Articular chondrocyte of knee joint (primary cell): ENCODE data around the gene SEMA5A. TPM values are rescaled to one million over a fixed set of nuclear protein-coding genes. Genes with fewer than 3 reads are reported as not detected.

ENCODE experiments used
- small RNA-seq: library from RNA; depleted of rRNA; stranded (forward); fragments of <200 nt; gene quantifications from one replicate; pipeline ENCODE3, GENCODE V24; 2012
- total RNA-seq: library from RNA; depleted of rRNA; stranded (reverse); fragments of >200 nt; gene quantifications from 2 replicates; pipeline ENCODE4 v1.2.3, GENCODE V29; 2012

The SEMA5A gene, protein sequence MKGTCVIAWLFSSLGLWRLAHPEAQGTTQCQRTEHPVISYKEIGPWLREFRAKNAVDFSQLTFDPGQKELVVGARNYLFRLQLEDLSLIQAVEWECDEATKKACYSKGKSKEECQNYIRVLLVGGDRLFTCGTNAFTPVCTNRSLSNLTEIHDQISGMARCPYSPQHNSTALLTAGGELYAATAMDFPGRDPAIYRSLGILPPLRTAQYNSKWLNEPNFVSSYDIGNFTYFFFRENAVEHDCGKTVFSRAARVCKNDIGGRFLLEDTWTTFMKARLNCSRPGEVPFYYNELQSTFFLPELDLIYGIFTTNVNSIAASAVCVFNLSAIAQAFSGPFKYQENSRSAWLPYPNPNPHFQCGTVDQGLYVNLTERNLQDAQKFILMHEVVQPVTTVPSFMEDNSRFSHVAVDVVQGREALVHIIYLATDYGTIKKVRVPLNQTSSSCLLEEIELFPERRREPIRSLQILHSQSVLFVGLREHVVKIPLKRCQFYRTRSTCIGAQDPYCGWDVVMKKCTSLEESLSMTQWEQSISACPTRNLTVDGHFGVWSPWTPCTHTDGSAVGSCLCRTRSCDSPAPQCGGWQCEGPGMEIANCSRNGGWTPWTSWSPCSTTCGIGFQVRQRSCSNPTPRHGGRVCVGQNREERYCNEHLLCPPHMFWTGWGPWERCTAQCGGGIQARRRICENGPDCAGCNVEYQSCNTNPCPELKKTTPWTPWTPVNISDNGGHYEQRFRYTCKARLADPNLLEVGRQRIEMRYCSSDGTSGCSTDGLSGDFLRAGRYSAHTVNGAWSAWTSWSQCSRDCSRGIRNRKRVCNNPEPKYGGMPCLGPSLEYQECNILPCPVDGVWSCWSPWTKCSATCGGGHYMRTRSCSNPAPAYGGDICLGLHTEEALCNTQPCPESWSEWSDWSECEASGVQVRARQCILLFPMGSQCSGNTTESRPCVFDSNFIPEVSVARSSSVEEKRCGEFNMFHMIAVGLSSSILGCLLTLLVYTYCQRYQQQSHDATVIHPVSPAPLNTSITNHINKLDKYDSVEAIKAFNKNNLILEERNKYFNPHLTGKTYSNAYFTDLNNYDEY
- 19.6 and 38.5 TPM in 2 replicates for total RNA-seq

DNA sequence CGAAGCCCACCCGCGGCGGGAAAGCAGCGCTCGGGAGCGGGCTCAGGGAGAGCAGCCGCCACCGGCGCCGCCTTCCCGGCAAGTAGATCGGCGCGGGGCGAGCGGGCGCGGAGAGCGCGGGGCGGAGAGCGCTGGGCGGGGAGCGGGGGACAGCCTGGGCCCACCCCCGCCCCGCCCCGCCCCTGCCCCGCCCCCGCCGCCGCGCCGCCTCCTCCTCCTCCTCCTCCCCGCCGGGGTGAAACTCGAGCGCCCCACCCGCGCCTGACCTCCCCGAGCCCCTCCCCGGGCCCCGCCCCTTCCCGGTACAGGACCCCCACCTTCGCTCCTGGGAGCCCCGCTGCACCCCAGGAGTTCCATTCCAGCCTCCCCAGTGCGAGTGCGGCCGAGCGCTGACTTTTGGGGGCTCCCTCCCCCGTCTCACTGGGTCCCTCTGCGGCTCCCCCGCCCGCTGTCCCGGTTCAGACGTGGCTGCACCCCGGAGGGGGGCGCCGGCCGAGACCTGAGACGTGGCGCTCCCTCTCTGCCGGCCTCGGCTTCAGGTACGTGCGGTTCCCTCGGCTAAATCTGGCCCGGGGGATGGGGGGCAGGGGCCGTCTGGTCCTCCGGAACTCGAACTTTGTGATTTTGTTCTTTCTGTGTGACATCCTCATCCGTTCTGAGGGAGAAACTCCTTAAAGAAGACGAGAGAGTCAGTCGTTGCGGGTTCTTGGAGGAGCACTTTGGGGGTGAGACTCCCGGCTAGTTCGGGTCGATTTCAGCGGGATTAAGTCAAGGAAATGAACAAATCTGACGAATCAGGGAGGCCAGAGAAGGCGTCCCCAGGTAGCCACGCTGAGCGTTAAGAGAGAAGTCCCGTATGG lies at the start of gene SEMA5A:
TSS of gene SEMA5A (minus strand) at position 84 of the 860 bp plus-strand sequence. CDS start 166,129 bp downstream, outside the sequence.

Small RNAs within 50 kb of the gene (small RNA-seq; reads per million reads assigned to genes)
- gene MIR4636 (2.4 reads per million, percentile 77 among the genes with 10 or more reads in this experiment), gene SNORD123 (50.7 reads per million, percentile 97 among the genes with 10 or more reads in this experiment)

Other genes starting within 250 kb of the SEMA5A start
- gene TAS2R1, start 84.3 kb upstream of the SEMA5A start, total RNA-seq: not detected in 2 replicates